ENCODE data around the gene ZNF514.

ZNF514 gene

DNA sequence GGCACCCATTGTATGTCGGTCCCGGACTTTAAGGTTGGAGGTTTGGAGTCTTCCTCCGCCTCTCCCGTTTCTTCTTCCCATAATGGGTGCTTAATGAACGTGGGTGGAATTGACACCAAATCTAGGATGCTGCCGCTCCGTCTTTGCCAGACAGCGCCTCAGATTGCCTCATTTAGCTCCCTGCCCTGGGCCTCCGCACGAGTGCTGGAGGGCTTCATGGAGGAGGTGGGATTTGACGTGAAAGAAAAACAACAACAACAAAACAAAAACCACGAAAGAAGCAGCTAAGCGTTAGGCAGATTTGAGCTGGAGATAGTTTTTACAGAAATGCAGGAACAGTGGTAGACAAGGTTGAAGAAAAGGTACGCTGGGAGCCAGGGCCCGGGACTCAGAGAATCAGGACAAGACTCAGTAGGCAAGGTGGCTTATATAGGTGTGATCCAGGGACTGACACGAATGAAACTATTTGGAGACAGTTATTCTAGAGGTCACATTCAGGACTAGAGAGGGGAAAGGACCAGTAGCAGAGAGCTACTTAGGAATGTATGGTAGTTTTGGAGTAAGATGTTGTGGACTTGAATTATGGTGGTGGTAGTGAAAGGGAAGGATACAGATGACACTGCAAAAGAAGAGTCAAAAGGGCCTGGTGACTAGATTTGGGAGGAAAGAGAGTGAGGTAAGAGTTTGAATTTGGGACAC, 6.6 kb upstream of the ZNF514 start:
- peak overlapping the region; percentile 70 for H3K4me3 ChIP-seq (ENCODE audit: low read depth, low read length)
- DNase-seq (ENCODE audit: low read depth) = no peak
- TF ChIP-seq, protein P1, sequence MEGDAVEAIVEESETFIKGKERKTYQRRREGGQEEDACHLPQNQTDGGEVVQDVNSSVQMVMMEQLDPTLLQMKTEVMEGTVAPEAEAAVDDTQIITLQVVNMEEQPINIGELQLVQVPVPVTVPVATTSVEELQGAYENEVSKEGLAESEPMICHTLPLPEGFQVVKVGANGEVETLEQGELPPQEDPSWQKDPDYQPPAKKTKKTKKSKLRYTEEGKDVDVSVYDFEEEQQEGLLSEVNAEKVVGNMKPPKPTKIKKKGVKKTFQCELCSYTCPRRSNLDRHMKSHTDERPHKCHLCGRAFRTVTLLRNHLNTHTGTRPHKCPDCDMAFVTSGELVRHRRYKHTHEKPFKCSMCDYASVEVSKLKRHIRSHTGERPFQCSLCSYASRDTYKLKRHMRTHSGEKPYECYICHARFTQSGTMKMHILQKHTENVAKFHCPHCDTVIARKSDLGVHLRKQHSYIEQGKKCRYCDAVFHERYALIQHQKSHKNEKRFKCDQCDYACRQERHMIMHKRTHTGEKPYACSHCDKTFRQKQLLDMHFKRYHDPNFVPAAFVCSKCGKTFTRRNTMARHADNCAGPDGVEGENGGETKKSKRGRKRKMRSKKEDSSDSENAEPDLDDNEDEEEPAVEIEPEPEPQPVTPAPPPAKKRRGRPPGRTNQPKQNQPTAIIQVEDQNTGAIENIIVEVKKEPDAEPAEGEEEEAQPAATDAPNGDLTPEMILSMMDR (IDR thresholded peaks at IDR 0.05; ENCODE audit: low read depth, low read length, missing control alignments) = no peak

DNA sequence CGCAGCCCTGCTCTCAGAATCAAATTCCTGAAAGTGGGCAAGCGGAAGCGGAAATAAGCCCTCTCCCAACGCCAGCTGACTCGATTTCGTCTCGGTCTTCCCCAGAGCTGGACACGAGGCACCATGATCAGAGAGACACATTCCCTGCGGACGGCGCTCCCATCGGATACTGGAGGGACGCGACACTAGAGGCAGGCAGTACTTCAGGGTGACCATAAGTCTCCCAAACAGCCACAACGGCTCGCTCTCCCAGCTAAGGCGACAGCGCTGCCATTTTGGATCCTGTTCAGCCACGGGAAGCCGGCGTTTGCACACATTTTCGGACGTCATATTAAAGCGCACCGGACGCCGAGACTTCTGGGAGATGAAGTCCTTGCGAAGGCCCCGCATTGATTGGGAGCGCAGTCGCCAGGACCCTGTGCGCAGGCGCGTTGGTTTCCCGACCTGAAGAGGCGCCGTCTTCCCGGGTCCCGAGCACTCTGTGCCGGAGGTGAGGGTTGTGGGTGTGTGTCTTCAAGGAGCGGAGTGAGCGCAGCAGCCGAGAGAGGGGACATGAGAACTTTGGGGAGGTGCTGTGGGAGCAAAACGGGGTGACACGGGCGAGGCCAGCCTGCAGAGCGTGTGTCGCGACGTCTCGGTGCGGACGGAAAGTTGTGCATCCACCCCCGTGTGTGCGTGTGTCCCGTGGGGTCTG, 5.9 kb upstream of the ZNF514 start, which contains the start of gene ZNF2:
Gene ZNF2, plus strand, starts transcription at position 439 of the 694 bp plus-strand sequence. CDS start 10,418 bp downstream, outside the sequence.
- TF ChIP-seq, protein P1 (IDR thresholded peaks at IDR 0.05; ENCODE audit: low read depth, low read length, missing control alignments) = no peak
- H3K4me3 ChIP-seq (ENCODE audit: low read depth, low read length) = peak within 1 kb of the TSS; percentile 70
- DNase-seq (ENCODE audit: low read depth) = peak; percentile 94

DNA sequence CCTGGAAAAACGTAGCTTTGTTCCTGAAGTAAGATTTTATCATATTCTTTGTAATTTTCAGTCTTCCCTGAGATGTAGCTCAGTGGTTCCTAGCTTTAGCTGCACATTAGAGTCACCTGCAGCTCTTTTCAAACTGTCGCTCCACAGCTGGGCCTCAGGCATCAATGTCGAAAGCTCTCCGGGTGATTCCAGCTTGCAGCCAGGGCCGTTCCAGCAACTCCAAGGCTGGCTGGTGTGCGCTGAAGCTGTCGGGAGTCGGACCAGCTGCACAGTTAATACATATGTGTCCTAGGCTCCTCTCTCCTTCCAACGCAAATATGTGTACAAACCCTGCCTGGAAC, 5.4 kb upstream of the ZNF514 start:
- DNase-seq (ENCODE audit: low read depth) = no peak
- H3K4me3 ChIP-seq (ENCODE audit: low read depth, low read length) = peak overlapping the region; percentile 70
- TF ChIP-seq, protein P1 (IDR thresholded peaks at IDR 0.05; ENCODE audit: low read depth, low read length, missing control alignments) = no peak

GRCh38 chr2:95158891-95159619, 593 bp downstream of the ZNF514 start:
- TF ChIP-seq, protein P1 (IDR thresholded peaks at IDR 0.05; ENCODE audit: low read depth, low read length, missing control alignments) = no peak
- no peak for DNase-seq (ENCODE audit: low read depth)
- H3K4me3 ChIP-seq (ENCODE audit: low read depth, low read length) = peak overlapping the region; percentile 74

DNA sequence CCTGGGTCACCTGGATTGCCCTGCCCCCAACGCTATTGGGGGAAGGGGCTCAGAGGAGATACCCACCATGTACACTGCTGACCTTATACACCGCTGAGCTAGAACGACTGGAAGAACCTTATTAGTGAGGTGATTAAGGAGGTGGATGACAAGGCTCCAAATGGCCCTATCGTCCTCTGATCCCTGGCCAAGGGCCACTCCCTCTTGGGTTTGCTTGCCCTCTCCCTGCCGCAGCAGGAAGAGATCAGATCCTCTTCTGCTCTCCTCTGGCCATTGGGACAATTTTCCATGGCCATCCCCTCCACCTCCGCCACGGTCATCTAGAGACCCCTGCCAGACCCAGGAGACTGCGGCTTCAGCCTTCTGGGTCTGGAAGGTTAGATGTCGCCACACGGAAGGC, 1.2 kb downstream of the ZNF514 start:
- TF ChIP-seq, protein P1 (IDR thresholded peaks at IDR 0.05; ENCODE audit: low read depth, low read length, missing control alignments) = no peak
- no peak for DNase-seq (ENCODE audit: low read depth)
- peak overlapping the region; percentile 74 for H3K4me3 ChIP-seq (ENCODE audit: low read depth, low read length)

GRCh38 chr2:95149397-95149984, 10.2 kb downstream of the ZNF514 start:
- DNase-seq (ENCODE audit: low read depth) = no peak
- H3K4me3 ChIP-seq (ENCODE audit: low read depth, low read length) = no peak overlapping the region
- TF ChIP-seq, protein P1 (IDR thresholded peaks at IDR 0.05; ENCODE audit: low read depth, low read length, missing control alignments) = no peak

Data from GM12864 (cell line).